ENCODE results near the gene DKK3.
A peak's percentile ranks its signal among the peaks of the same experiment; 100 is the strongest.

DKK3 gene

GRCh38 chr11:12017865-12018453 lies 9.5 kb upstream of the DKK3 start:
- H3K4ac ChIP-seq (ENCODE audit: low read depth, low read length): no peak overlapping the region
- H3K9ac ChIP-seq (ENCODE audit: low read length): no peak overlapping the region

DNA sequence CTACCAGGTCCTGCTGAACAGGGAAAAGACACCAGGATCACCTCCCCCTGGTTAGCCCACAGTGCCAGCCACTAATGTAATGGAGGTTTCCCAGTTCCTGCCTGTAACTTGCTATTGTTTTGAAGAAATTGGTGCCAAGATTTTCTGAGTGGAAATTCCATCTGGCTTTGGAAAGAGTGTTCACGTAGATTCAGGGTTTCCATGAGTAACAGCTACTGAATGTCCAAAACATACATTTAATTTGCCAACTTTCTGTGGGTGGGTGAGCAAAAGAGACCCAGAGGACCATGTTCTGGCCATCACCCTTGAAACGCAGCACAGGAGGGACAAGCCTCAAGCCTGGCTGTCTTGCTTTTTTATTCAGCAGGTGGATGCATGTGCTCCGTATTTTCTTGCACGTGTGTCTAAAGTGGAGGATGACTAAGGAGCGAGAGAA lies 8.8 kb upstream of the DKK3 start:
- H3K79me2 ChIP-seq (ENCODE audit: control insufficient read depth, insufficient read depth, low read length): no peaks in the 10 kb centered on the region
- no peak overlapping the region for H2BK15ac ChIP-seq (replicated peaks; ENCODE audit: low read depth)
- H3K4me3 ChIP-seq (ENCODE audit: low read length): no peak overlapping the region
- no peak overlapping the region for H2BK5ac ChIP-seq (ENCODE audit: low read length)
- H3K27me3 ChIP-seq (ENCODE audit: insufficient read depth, low read length, poor library complexity): no peaks in the 10 kb centered on the region
- H2BK120ac ChIP-seq (ENCODE audit: low read depth, low read length): no peak overlapping the region
- H3K56ac ChIP-seq (ENCODE audit: low read length): no peak overlapping the region
- WGBS (ENCODE audit: extremely low coverage, insufficient coverage, low lambda C conversion rate): no CpG with 5 or more reads among the region's 5 CpGs
- H4K5ac ChIP-seq (ENCODE audit: low read length): no peak overlapping the region
- H3K4me2 ChIP-seq (ENCODE audit: low read length): no peak overlapping the region
- no peaks in the 10 kb centered on the region for H3K36me3 ChIP-seq (ENCODE audit: control insufficient read depth, insufficient read depth, low read length)
- peaks cover 10% of the 10 kb centered on the region for H3K4me1 ChIP-seq (ENCODE audit: control insufficient read depth, low read depth, low read length)
- no peak overlapping the region for H3K18ac ChIP-seq (ENCODE audit: low read length)
- no peak overlapping the region for H3K9ac ChIP-seq (ENCODE audit: low read length)
- no peak for DNase-seq
- H3K79me1 ChIP-seq (ENCODE audit: low read length): no peaks in the 10 kb centered on the region
- H3K4ac ChIP-seq (ENCODE audit: low read depth, low read length): no peak overlapping the region
- H3K27ac ChIP-seq (ENCODE audit: low read depth, low read length): no peak overlapping the region
- H3K23ac ChIP-seq (ENCODE audit: low read length): no peak overlapping the region
- H4K8ac ChIP-seq (ENCODE audit: low read depth, low read length): no peak overlapping the region
- no peak overlapping the region for H2AK5ac ChIP-seq (ENCODE audit: low read length)

More at GRCh38 chr11:12017865-12018453, 9.5 kb upstream of the DKK3 start:
- Histone ChIP-seq H2AK5ac (ENCODE audit: low read length) (peak overlapping the region; percentile 86), H3K23ac (ENCODE audit: low read length) (peak overlapping the region; percentile 25), H3K27me3 (ENCODE audit: insufficient read depth, low read length, poor library complexity) (no peaks in the 10 kb centered on the region), H3K36me3 (ENCODE audit: control insufficient read depth, insufficient read depth, low read length) (no peaks in the 10 kb centered on the region), H3K4me3 (ENCODE audit: low read length) (no peak overlapping the region), H3K4me1 (ENCODE audit: control insufficient read depth, low read depth, low read length) (peaks cover 10% of the 10 kb centered on the region), H3K4me2 (ENCODE audit: low read length) (no peak overlapping the region), H3K79me2 (ENCODE audit: control insufficient read depth, insufficient read depth, low read length) (no peaks in the 10 kb centered on the region), H3K18ac (ENCODE audit: low read length) (peak overlapping the region; percentile 8), H2BK120ac (ENCODE audit: low read depth, low read length) (no peak overlapping the region), H3K27ac (ENCODE audit: low read depth, low read length) (no peak overlapping the region), H3K79me1 (ENCODE audit: low read length) (no peaks in the 10 kb centered on the region), H2BK15ac (replicated peaks; ENCODE audit: low read depth) (no peak overlapping the region), H3K56ac (ENCODE audit: low read length) (no peak overlapping the region), H2BK5ac (ENCODE audit: low read length) (no peak overlapping the region), H4K8ac (ENCODE audit: low read depth, low read length) (no peak overlapping the region), H4K5ac (ENCODE audit: low read length) (no peak overlapping the region)
- WGBS (ENCODE audit: extremely low coverage, insufficient coverage, low lambda C conversion rate): no CpG with 5 or more reads among the region's 3 CpGs
- DNase-seq: peak; percentile 75

DNA sequence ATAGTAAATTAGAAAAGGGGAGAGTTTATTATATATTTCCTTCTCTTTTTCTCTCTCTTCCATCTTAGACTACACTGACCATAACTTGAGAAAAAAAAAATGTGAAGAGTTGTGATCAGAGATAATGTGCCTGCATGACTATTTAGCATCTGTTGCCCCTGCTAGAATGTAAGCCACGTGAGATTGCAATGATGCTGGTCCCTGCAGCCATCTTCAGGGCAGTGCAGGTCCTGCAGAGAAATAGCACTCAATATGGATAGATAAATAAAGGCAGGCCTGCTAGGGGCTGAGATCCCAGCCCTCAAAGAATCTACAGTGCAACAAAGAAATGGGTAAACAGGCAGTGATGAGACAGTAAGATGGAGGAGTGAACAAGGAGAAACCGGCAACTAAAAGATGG lies 7.8 kb upstream of the DKK3 start:
- no peaks in the 10 kb centered on the region for H3K79me1 ChIP-seq (ENCODE audit: low read length)
- no peak overlapping the region for H2BK120ac ChIP-seq (ENCODE audit: low read depth, low read length)
- no peak overlapping the region for H3K4me2 ChIP-seq (ENCODE audit: low read length)
- H3K36me3 ChIP-seq (ENCODE audit: control insufficient read depth, insufficient read depth, low read length): no peaks in the 10 kb centered on the region
- H3K18ac ChIP-seq (ENCODE audit: low read length): no peak overlapping the region
- H4K8ac ChIP-seq (ENCODE audit: low read depth, low read length): no peak overlapping the region
- H3K4me3 ChIP-seq (ENCODE audit: low read length): no peak overlapping the region
- H2BK15ac ChIP-seq (replicated peaks; ENCODE audit: low read depth): no peak overlapping the region
- DNase-seq: no peak
- WGBS (ENCODE audit: extremely low coverage, insufficient coverage, low lambda C conversion rate): no CpG with 5 or more reads among the region's 2 CpGs
- H3K9ac ChIP-seq (ENCODE audit: low read length): no peak overlapping the region
- no peak overlapping the region for H2BK5ac ChIP-seq (ENCODE audit: low read length)
- H3K27me3 ChIP-seq (ENCODE audit: insufficient read depth, low read length, poor library complexity): no peaks in the 10 kb centered on the region
- H3K4ac ChIP-seq (ENCODE audit: low read depth, low read length): no peak overlapping the region
- no peak overlapping the region for H3K23ac ChIP-seq (ENCODE audit: low read length)
- H3K79me2 ChIP-seq (ENCODE audit: control insufficient read depth, insufficient read depth, low read length): no peaks in the 10 kb centered on the region
- no peak overlapping the region for H2AK5ac ChIP-seq (ENCODE audit: low read length)
- no peak overlapping the region for H3K27ac ChIP-seq (ENCODE audit: low read depth, low read length)
- no peak overlapping the region for H3K56ac ChIP-seq (ENCODE audit: low read length)
- peaks cover 10% of the 10 kb centered on the region for H3K4me1 ChIP-seq (ENCODE audit: control insufficient read depth, low read depth, low read length)
- no peak overlapping the region for H4K5ac ChIP-seq (ENCODE audit: low read length)

- DNase-seq: no peak
- no peak overlapping the region for H3K56ac ChIP-seq (ENCODE audit: low read length)
- H2BK120ac ChIP-seq (ENCODE audit: low read depth, low read length): no peak overlapping the region
- no peak overlapping the region for H3K4me3 ChIP-seq (ENCODE audit: low read length)
- H3K18ac ChIP-seq (ENCODE audit: low read length): no peak overlapping the region
- H3K27ac ChIP-seq (ENCODE audit: low read depth, low read length): no peak overlapping the region
- no peak overlapping the region for H3K4me2 ChIP-seq (ENCODE audit: low read length)
- no peak overlapping the region for H3K4ac ChIP-seq (ENCODE audit: low read depth, low read length)
- H3K79me2 ChIP-seq (ENCODE audit: control insufficient read depth, insufficient read depth, low read length): no peaks in the 10 kb centered on the region
- no peak overlapping the region for H2AK5ac ChIP-seq (ENCODE audit: low read length)
- H3K79me1 ChIP-seq (ENCODE audit: low read length): no peaks in the 10 kb centered on the region
- no peak overlapping the region for H2BK15ac ChIP-seq (replicated peaks; ENCODE audit: low read depth)
- no peaks in the 10 kb centered on the region for H3K36me3 ChIP-seq (ENCODE audit: control insufficient read depth, insufficient read depth, low read length)
- no peak overlapping the region for H2BK5ac ChIP-seq (ENCODE audit: low read length)
- no peak overlapping the region for H3K9ac ChIP-seq (ENCODE audit: low read length)
- no peaks in the 10 kb centered on the region for H3K27me3 ChIP-seq (ENCODE audit: insufficient read depth, low read length, poor library complexity)
- H3K23ac ChIP-seq (ENCODE audit: low read length): no peak overlapping the region
- H4K5ac ChIP-seq (ENCODE audit: low read length): no peak overlapping the region
- H3K4me1 ChIP-seq (ENCODE audit: control insufficient read depth, low read depth, low read length): peaks cover 10% of the 10 kb centered on the region
- no peak overlapping the region for H4K8ac ChIP-seq (ENCODE audit: low read depth, low read length)
Observed at GRCh38 chr11:12015486-12015885, 7.1 kb upstream of the DKK3 start.

GRCh38 chr11:12013781-12014180 lies 5.4 kb upstream of the DKK3 start:
- peaks cover 4% of the 10 kb centered on the region for H3K4me1 ChIP-seq (ENCODE audit: control insufficient read depth, low read depth, low read length)
- WGBS (ENCODE audit: extremely low coverage, insufficient coverage, low lambda C conversion rate): no CpG with 5 or more reads among the region's 3 CpGs
- DNase-seq: peak; percentile 38

More at GRCh38 chr11:12013781-12014180, 5.4 kb upstream of the DKK3 start:
- no peak overlapping the region for H3K18ac ChIP-seq (ENCODE audit: low read length)
- no peak overlapping the region for H2BK15ac ChIP-seq (replicated peaks; ENCODE audit: low read depth)
- no peaks in the 10 kb centered on the region for H3K27me3 ChIP-seq (ENCODE audit: insufficient read depth, low read length, poor library complexity)
- H2BK120ac ChIP-seq (ENCODE audit: low read depth, low read length): no peak overlapping the region
- H2AK5ac ChIP-seq (ENCODE audit: low read length): no peak overlapping the region
- no peak overlapping the region for H3K4me2 ChIP-seq (ENCODE audit: low read length)
- no peaks in the 10 kb centered on the region for H3K79me1 ChIP-seq (ENCODE audit: low read length)
- no peak overlapping the region for H4K8ac ChIP-seq (ENCODE audit: low read depth, low read length)
- no peak overlapping the region for H4K5ac ChIP-seq (ENCODE audit: low read length)
- H3K79me2 ChIP-seq (ENCODE audit: control insufficient read depth, insufficient read depth, low read length): no peaks in the 10 kb centered on the region
- no peaks in the 10 kb centered on the region for H3K36me3 ChIP-seq (ENCODE audit: control insufficient read depth, insufficient read depth, low read length)
- no peak overlapping the region for H3K27ac ChIP-seq (ENCODE audit: low read depth, low read length)
- no peak overlapping the region for H3K4me3 ChIP-seq (ENCODE audit: low read length)
- no peak overlapping the region for H3K4ac ChIP-seq (ENCODE audit: low read depth, low read length)
- H3K56ac ChIP-seq (ENCODE audit: low read length): no peak overlapping the region
- H3K9ac ChIP-seq (ENCODE audit: low read length): no peak overlapping the region
- H3K23ac ChIP-seq (ENCODE audit: low read length): no peak overlapping the region
- no peak overlapping the region for H2BK5ac ChIP-seq (ENCODE audit: low read length)
